ENCODE measurements around the gene PPP1R36. TPM values are rescaled to one million over a fixed set of nuclear protein-coding genes. Genes with fewer than 3 reads are reported as not detected.
"Not testable (repeated sequence)": the region's sequence is repeated elsewhere in the genome, so short reads cannot be mapped to it uniquely, and the experiment has no call there.

PPP1R36 gene
- total RNA-seq, 3 donors from 2014 or later = not detected

- Mint-ChIP-seq H3K27me3 (ENCODE audit: low read depth) (no peaks in the 10 kb centered on the region), H3K36me3 (ENCODE audit: insufficient read depth) (no peaks in the 10 kb centered on the region), H3K4me1 (ENCODE audit: low read depth) (peaks cover 79% of the 10 kb centered on the region), H3K4me3 (peak overlapping the region; percentile 17), H3K9me3 (no peaks in the 10 kb centered on the region)
- ATAC-seq (no peak), DNase-seq (no peak)
Observed at GRCh38 chr14:64509036-64509435, 40.7 kb upstream of the PPP1R36 start.

GRCh38 chr14:64510825-64511671 lies 38.7 kb upstream of the PPP1R36 start:
- peak in 1 of 2 donors; percentile 46 for ATAC-seq
- H3K4me3 Mint-ChIP-seq = peak overlapping the region; percentile 49
- no peaks in the 10 kb centered on the region for H3K9me3 Mint-ChIP-seq
- H3K27me3 Mint-ChIP-seq (ENCODE audit: low read depth) = no peaks in the 10 kb centered on the region
- no peaks in the 10 kb centered on the region for H3K36me3 Mint-ChIP-seq (ENCODE audit: insufficient read depth)
- peak; percentile 57 for DNase-seq
- peaks cover 85% of the 10 kb centered on the region for H3K4me1 Mint-ChIP-seq (ENCODE audit: low read depth)

- Mint-ChIP-seq H3K9me3 (no peaks in the 10 kb centered on the region), H3K4me1 (ENCODE audit: low read depth) (peaks cover 82% of the 10 kb centered on the region), H3K27me3 (ENCODE audit: low read depth) (no peaks in the 10 kb centered on the region), H3K4me3 (no peak overlapping the region), H3K36me3 (ENCODE audit: insufficient read depth) (no peaks in the 10 kb centered on the region)
- ATAC-seq (no peak), DNase-seq (no peak)
Observed at GRCh38 chr14:64513271-64513670, 36.5 kb upstream of the PPP1R36 start.

DNA sequence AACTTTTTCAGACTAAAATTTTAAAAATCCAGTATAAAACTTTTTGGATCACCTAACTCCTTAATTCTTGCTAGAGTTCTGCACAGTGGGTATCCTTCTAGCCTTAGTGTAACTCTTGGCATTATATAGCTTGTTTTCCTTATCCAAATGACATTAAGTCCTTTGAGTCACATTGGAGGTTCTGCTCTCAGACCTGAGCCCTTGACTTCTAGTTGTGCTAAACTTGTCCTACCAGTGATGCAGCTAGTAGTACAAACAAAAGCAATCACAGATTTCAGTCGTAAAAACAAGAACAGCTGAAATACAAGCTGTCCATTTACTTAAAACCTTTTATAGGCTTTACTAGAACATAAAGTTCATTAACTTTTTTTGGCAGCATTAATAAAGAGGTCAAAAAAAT lies 34.7 kb upstream of the PPP1R36 start:
- Mint-ChIP-seq H3K4me3 (no peak overlapping the region), H3K27me3 (ENCODE audit: low read depth) (no peaks in the 10 kb centered on the region), H3K9me3 (no peaks in the 10 kb centered on the region), H3K36me3 (ENCODE audit: insufficient read depth) (no peaks in the 10 kb centered on the region), H3K4me1 (ENCODE audit: low read depth) (peaks cover 68% of the 10 kb centered on the region)
- DNase-seq (no peak), ATAC-seq (no peak)

DNA sequence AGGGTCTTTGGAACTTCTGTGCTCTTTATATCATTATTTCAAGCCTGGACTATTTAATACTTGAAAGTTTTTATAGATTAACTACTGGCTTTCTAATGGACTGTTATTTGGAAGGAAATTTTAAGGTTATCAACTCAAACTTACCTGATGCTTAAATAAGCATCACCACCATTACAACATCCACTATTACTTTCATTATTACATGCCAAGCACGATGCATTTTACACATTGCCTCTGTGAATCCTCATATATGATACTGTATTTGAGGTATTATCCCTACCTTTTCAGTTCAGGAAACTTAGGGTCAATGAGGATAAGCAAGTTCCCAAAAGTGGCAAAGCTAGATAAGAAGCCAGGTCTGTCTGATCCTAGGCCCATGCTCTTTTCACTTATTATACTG lies 32.8 kb upstream of the PPP1R36 start:
- no peak for DNase-seq
- no peaks in the 10 kb centered on the region for H3K9me3 Mint-ChIP-seq
- H3K27me3 Mint-ChIP-seq (ENCODE audit: low read depth) = no peaks in the 10 kb centered on the region
- H3K4me3 Mint-ChIP-seq = no peak overlapping the region
- H3K36me3 Mint-ChIP-seq (ENCODE audit: insufficient read depth) = peaks cover 1% of the 10 kb centered on the region
- peak in 1 of 2 donors; percentile 46 for ATAC-seq
- peaks cover 59% of the 10 kb centered on the region for H3K4me1 Mint-ChIP-seq (ENCODE audit: low read depth)

DNA sequence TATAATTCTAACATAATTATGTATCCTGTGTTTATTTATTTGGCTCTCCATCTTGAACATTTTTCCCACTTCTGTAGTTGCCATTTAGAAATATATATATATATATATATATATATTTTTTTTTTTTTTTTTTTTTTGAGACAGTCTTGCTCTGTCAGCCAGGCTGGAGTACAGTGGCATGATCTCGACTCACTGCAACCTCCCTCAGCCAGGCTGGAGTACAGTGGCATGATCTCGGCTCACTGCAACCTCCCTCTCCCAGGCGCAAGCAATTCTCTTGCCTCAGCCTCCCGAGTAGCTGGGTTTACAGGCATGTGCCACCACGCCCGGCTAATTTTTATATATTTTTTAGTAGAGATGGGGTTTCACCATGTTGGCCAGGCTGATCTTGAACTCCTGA lies 32.1 kb upstream of the PPP1R36 start:
- not testable (repeated sequence) for H3K4me3 Mint-ChIP-seq; ATAC-seq; H3K27me3 Mint-ChIP-seq (ENCODE audit: low read depth); H3K36me3 Mint-ChIP-seq (ENCODE audit: insufficient read depth); DNase-seq; H3K9me3 Mint-ChIP-seq
- peaks cover 52% of the 10 kb centered on the region for H3K4me1 Mint-ChIP-seq (ENCODE audit: low read depth)

DNA sequence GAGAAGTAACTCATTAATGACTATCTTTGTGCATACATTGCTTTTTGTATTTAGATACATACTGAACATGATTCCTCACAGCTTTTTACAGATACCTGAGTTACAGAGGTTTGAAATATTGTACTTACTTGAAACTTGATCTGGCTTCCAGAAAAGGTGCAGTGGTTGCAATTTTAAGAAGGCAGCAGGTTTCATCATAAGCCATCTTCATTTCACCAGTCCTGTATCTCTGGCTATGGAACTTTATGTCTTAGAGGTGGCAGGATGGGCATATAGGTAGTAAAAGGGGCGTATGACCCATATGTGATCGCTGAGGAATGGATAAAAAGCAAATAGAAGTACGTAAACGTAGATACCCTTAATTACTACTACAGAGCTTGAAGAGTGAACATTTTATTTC lies 31.5 kb upstream of the PPP1R36 start:
- no peak overlapping the region for H3K4me3 Mint-ChIP-seq
- ATAC-seq (no peak), DNase-seq (no peak)
- H3K9me3 Mint-ChIP-seq = no peaks in the 10 kb centered on the region
- H3K27me3 Mint-ChIP-seq (ENCODE audit: low read depth) = no peaks in the 10 kb centered on the region
- H3K4me1 Mint-ChIP-seq (ENCODE audit: low read depth) = peaks cover 49% of the 10 kb centered on the region
- peaks cover 1% of the 10 kb centered on the region for H3K36me3 Mint-ChIP-seq (ENCODE audit: insufficient read depth)

DNA sequence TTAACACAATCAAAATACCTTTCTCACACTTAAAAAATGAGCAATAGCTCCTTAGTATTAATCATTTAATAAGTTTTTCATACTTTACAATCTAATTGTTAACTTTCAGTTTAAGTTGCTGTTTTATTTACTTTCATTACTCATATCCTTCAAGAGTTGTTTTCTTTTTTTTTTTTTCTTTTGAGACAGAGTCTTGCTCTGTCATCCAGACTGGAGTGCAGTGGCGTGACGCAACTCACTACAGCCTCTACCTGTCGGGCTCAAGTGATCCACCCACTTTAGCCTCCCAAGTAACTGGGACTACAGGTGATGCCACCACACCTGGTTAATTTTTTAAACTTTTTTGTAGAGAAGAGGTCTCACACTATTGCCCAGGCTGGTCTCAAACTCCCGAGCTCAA lies 29.1 kb upstream of the PPP1R36 start:
- ATAC-seq = no peak
- peaks cover 36% of the 10 kb centered on the region for H3K4me1 Mint-ChIP-seq (ENCODE audit: low read depth)
- no peaks in the 10 kb centered on the region for H3K9me3 Mint-ChIP-seq
- H3K4me3 Mint-ChIP-seq = no peak overlapping the region
- H3K27me3 Mint-ChIP-seq (ENCODE audit: low read depth) = no peaks in the 10 kb centered on the region
- H3K36me3 Mint-ChIP-seq (ENCODE audit: insufficient read depth) = peaks cover 7% of the 10 kb centered on the region
- no peak for DNase-seq

GRCh38 chr14:64522591-64523355 lies 27.0 kb upstream of the PPP1R36 start:
- Mint-ChIP-seq H3K9me3 (no peaks in the 10 kb centered on the region), H3K4me3 (no peak overlapping the region), H3K4me1 (ENCODE audit: low read depth) (peaks cover 22% of the 10 kb centered on the region), H3K27me3 (ENCODE audit: low read depth) (no peaks in the 10 kb centered on the region), H3K36me3 (ENCODE audit: insufficient read depth) (peaks cover 16% of the 10 kb centered on the region)
- DNase-seq = no peak
- no peak for ATAC-seq

DNA sequence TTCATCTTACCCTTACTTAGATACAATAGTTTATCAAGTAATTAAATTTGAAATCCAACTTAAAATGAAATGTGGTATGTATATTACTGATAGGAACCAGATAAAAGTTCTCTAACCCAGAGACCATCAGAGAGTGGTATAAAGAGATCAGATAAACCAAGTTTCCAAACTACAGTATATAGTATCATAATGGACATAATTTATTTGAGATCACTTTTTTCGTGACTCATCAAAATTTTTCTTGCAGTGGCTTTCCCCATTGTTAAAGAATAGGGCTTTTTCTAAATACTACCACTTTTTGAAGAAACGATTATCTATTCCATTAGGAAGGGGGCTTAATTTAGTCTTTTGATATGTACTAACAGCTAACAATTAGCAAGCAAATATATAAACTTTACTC lies 24.4 kb upstream of the PPP1R36 start:
- no peak for ATAC-seq
- no peak for DNase-seq
- Mint-ChIP-seq H3K27me3 (ENCODE audit: low read depth) (no peaks in the 10 kb centered on the region), H3K36me3 (ENCODE audit: insufficient read depth) (peaks cover 17% of the 10 kb centered on the region), H3K4me3 (no peak overlapping the region), H3K4me1 (ENCODE audit: low read depth) (peaks cover 12% of the 10 kb centered on the region), H3K9me3 (no peaks in the 10 kb centered on the region)

- Mint-ChIP-seq H3K36me3 (ENCODE audit: insufficient read depth) (peaks cover 4% of the 10 kb centered on the region), H3K27me3 (ENCODE audit: low read depth) (no peaks in the 10 kb centered on the region)
Observed at GRCh38 chr14:64531567-64531966, 18.2 kb upstream of the PPP1R36 start.

GRCh38 chr14:64536488-64537245 lies 13.1 kb upstream of the PPP1R36 start:
- Mint-ChIP-seq H3K9me3 (no peaks in the 10 kb centered on the region), H3K4me1 (ENCODE audit: low read depth) (peaks cover 20% of the 10 kb centered on the region), H3K36me3 (ENCODE audit: insufficient read depth) (no peaks in the 10 kb centered on the region), H3K4me3 (peak overlapping the region; percentile 13), H3K27me3 (ENCODE audit: low read depth) (peaks cover 8% of the 10 kb centered on the region)
- DNase-seq = no peak
- ATAC-seq = no peak

More at GRCh38 chr14:64531567-64531966, 18.2 kb upstream of the PPP1R36 start:
- Mint-ChIP-seq H3K4me1 (ENCODE audit: low read depth) (peaks cover 1% of the 10 kb centered on the region), H3K9me3 (no peaks in the 10 kb centered on the region), H3K4me3 (no peak overlapping the region)
- DNase-seq = no peak
- no peak for ATAC-seq

DNA sequence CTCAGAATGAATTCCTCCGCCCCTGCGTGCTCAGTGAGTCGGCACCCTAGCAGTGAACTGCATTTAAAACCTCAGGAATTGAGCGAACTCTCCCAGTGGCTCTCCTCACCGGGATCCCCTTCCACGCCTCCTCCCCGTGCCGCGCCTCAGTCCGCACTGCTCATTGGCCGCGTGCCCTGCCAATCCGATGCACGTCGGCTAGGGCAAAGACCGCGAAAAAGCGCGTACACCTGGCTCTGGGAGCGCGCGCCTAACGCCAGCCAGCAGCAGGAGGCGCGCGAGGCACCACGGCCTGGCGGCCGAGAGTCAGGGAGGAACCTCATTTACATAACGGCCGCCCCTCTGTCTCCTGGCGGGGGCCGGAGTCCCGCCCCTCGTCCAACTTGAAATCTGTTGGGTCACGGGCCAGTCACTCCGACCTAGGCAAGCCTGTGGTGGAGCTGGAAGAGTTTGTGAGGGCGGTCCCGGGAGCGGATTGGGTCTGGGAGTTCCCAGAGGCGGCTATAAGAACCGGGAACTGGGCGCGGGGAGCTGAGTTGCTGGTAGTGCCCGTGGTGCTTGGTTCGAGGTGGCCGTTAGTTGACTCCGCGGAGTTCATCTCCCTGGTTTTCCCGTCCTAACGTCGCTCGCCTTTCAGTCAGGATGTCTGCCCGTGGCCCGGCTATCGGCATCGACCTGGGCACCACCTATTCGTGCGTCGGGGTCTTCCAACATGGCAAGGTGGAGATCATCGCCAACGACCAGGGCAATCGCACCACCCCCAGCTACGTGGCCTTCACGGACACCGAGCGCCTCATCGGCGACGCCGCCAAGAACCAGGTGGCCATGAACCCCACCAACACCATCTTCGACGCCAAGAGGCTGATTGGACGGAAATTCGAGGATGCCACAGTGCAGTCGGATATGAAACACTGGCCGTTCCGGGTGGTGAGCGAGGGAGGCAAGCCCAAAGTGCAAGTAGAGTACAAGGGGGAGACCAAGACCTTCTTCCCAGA lies 9.3 kb upstream of the PPP1R36 start, which contains the start of gene HSPA2:
Gene HSPA2, plus strand, starts transcription at position 534 of the 995 bp plus-strand sequence. Its CDS starts 109 bp downstream, at position 643.
- peaks cover 11% of the 10 kb centered on the region for H3K27me3 Mint-ChIP-seq (ENCODE audit: low read depth)
- no peaks in the 10 kb centered on the region for H3K36me3 Mint-ChIP-seq (ENCODE audit: insufficient read depth)
- ATAC-seq (peak; percentile 95), DNase-seq (peak; percentile 91)
- peaks cover 31% of the 10 kb centered on the region for H3K4me1 Mint-ChIP-seq (ENCODE audit: low read depth)
- no peaks in the 10 kb centered on the region for H3K9me3 Mint-ChIP-seq
- H3K4me3 Mint-ChIP-seq = peak within 1 kb of the TSS; percentile 96
